Lower leg skin (tissue), 3 donors: ENCODE measurements around the gene ZDHHC8.

Experiments used
- POLR2A ChIP-seq, 2 donors: fragments of 450-650 bp; IDR thresholded peaks; one replicate each; pipeline ENCODE4 v1.6.1; 2016 to 2017; ENCODE audit warnings: antibody characterized with exemption in 2 of 2, mild to moderate bottlenecking in 1 of 2, moderate library complexity in 1 of 2
- TF ChIP-seq, protein P1 (sequence below), 3 donors: fragments of 450-650 bp; IDR thresholded peaks; one replicate each; pipeline ENCODE4 v1.5.1; 2016; ENCODE audit warnings: antibody characterized with exemption in 3 of 3, mild to moderate bottlenecking in 3 of 3, moderate library complexity in 2 of 3

DNA sequence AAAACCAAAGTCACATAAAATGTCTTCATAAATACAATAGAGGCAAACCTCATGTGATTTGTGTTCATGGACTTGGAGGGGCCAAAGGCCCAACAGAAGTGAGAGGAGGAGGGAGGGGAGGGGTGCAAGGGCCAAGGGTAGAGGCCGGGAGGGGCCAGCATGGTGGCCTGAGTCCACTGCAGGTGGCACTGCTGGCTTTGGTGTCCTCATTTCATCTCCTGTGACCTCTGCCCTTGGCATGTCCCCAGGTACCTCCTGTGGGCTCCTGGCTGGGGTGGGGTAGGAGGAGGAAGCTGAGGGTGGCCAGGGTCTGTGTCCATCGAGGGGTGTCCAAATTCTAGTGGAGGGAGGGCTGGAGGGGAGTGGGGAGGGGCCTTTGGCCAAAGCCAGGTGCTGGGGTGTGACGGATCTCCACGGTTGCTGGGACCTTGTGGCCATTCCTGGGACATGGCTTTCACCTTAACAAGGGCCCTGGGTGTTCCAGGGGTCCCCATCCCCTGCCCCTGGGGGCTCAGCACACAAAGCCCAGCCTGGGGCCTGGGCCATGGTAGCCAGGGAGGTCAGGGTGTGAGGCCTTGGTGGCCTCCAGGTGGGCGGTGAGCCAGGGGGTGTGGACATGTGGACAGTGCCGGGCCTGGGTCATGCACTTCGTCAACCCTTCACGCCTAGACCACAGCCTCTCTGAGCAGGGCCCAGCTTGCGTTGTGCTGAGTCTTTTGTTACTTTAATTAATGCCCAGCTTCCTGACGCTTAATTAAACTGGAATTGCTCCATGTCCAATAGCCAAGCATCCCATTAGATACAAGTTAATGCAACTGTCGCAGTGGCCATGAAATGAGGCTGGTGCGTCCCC, 39.9 kb downstream of the ZDHHC8 start:
- TF ChIP-seq, protein P1, sequence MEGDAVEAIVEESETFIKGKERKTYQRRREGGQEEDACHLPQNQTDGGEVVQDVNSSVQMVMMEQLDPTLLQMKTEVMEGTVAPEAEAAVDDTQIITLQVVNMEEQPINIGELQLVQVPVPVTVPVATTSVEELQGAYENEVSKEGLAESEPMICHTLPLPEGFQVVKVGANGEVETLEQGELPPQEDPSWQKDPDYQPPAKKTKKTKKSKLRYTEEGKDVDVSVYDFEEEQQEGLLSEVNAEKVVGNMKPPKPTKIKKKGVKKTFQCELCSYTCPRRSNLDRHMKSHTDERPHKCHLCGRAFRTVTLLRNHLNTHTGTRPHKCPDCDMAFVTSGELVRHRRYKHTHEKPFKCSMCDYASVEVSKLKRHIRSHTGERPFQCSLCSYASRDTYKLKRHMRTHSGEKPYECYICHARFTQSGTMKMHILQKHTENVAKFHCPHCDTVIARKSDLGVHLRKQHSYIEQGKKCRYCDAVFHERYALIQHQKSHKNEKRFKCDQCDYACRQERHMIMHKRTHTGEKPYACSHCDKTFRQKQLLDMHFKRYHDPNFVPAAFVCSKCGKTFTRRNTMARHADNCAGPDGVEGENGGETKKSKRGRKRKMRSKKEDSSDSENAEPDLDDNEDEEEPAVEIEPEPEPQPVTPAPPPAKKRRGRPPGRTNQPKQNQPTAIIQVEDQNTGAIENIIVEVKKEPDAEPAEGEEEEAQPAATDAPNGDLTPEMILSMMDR (IDR thresholded peaks at IDR 0.05) = no peak
- TF ChIP-seq POLR2A (IDR thresholded peaks at IDR 0.05) = no peak
